ENCODE results near the gene VSIR. TPM values are rescaled to one million over a fixed set of nuclear protein-coding genes. Genes with fewer than 3 reads are reported as not detected.

Gene VSIR
- total RNA-seq, 1 donor from 2014 or later: 117 TPM

- no peak for DNase-seq
- TF ChIP-seq CTCF (IDR thresholded peaks at IDR 0.05): no peak
- Histone ChIP-seq H3K27me3 (ENCODE audit: low read depth) (no peaks in the 10 kb centered on the region), H3K4me1 (peaks cover 6% of the 10 kb centered on the region), H3K4me3 (no peak overlapping the region), H3K36me3 (no peaks in the 10 kb centered on the region), H3K27ac (no peak overlapping the region), H3K9me3 (no peaks in the 10 kb centered on the region)
- intact Hi-C loops (cut with DNase I): no loop called here
- ATAC-seq: no peak
These were observed 71.7 kb downstream of the VSIR start for GRCh38 chr10:71701496-71702132.

- Histone ChIP-seq H3K9me3 (no peaks in the 10 kb centered on the region), H3K4me1 (peaks cover 14% of the 10 kb centered on the region), H3K4me3 (no peak overlapping the region), H3K27ac (no peak overlapping the region), H3K27me3 (ENCODE audit: low read depth) (no peaks in the 10 kb centered on the region), H3K36me3 (no peaks in the 10 kb centered on the region)
- no peak for TF ChIP-seq CTCF (IDR thresholded peaks at IDR 0.05)
- intact Hi-C loops (cut with DNase I): no loop called here
- ATAC-seq (no peak), DNase-seq (no peak)
These were observed 72.5 kb downstream of the VSIR start for GRCh38 chr10:71700731-71701368.

- ATAC-seq: no peak
- peaks cover 35% of the 10 kb centered on the region for H3K4me1 ChIP-seq
- DNase-seq: no peak
These were observed 74.6 kb downstream of the VSIR start for GRCh38 chr10:71698737-71699136.

GRCh38 chr10:71697938-71698709 lies 75.2 kb downstream of the VSIR start:
- no peak for DNase-seq
- H3K4me3 ChIP-seq: no peak overlapping the region
- peaks cover 41% of the 10 kb centered on the region for H3K4me1 ChIP-seq
- H3K27ac ChIP-seq: no peak overlapping the region
- H3K27me3 ChIP-seq (ENCODE audit: low read depth): no peaks in the 10 kb centered on the region
- no peak for TF ChIP-seq CTCF (IDR thresholded peaks at IDR 0.05)
- H3K36me3 ChIP-seq: no peaks in the 10 kb centered on the region
- H3K9me3 ChIP-seq: no peaks in the 10 kb centered on the region
- ATAC-seq: no peak
- intact Hi-C loops (cut with DNase I): no loop called here

More at GRCh38 chr10:71698737-71699136, 74.6 kb downstream of the VSIR start:
- Histone ChIP-seq H3K27me3 (ENCODE audit: low read depth) (no peaks in the 10 kb centered on the region), H3K9me3 (no peaks in the 10 kb centered on the region), H3K4me3 (no peak overlapping the region), H3K36me3 (no peaks in the 10 kb centered on the region), H3K27ac (no peak overlapping the region)
- intact Hi-C loops (cut with DNase I): no loop called here
- TF ChIP-seq CTCF (IDR thresholded peaks at IDR 0.05): no peak

Small RNAs within 50 kb of the gene (microRNA-seq; reads per million reads assigned to microRNA genes)
- gene MIR7152 (ENCODE audit: borderline number of aligned reads): not detected

Other genes starting within 250 kb of the VSIR start
- 0.32 TPM for gene C10orf105, start 53.7 kb downstream of the VSIR start, total RNA-seq
- 2,019 TPM for gene PSAP, start 77.7 kb upstream of the VSIR start, total RNA-seq
- 12.0 TPM for gene CHST3, start 190.9 kb upstream of the VSIR start, total RNA-seq